Pancreas (tissue), 10 donors: ENCODE measurements around the gene KLHL26. TPM values are rescaled to one million over a fixed set of nuclear protein-coding genes. Genes with fewer than 3 reads are reported as not detected.

Experiments
- ATAC-seq, 4 donors: fragments of 200-7000 bp; cut with Tn5 transposase; one replicate each; pipeline versions ENCODE4 v1.8.0 to v1.9.1; 2020; ENCODE audit warnings: mild to moderate bottlenecking in 4 of 4, moderate library complexity in 4 of 4
- DNase-seq, 6 donors: peaks; one replicate each; pipeline ENCODE4 v3.0.0-alpha.2; 2020
- FAIRE-seq: peaks from 2 replicates; lab custom pipeline; 2012; peaks lifted over from hg19 to GRCh38; lab: Jason Lieb, UNC
- H3K27ac ChIP-seq, 4 donors: fragments of 200-600 bp; sonication (generic); 1 replicate in 3 of 4; 2 replicates in 1 of 4; pipeline versions ENCODE4 v1.5.0 to v1.8.0; 2020
- H3K27me3 ChIP-seq, 4 donors: fragments of 200-600 bp; one replicate each; pipeline ENCODE4 v1.8.0; 2021
- H3K36me3 ChIP-seq, 3 donors: fragments of 200-600 bp; sonication (generic) in 1 of 3; one replicate each; pipeline versions ENCODE4 v1.5.0 to v1.8.0; 2020 to 2021
- H3K4me1 ChIP-seq, 3 donors: fragments of 200-600 bp; one replicate each; pipeline ENCODE4 v1.8.0; 2021
- H3K4me3 ChIP-seq, 4 donors: fragments of 200-600 bp; sonication (generic) in 2 of 4; one replicate each; pipeline versions ENCODE4 v1.5.0 to v1.8.0; 2020 to 2021
- H3K9me3 ChIP-seq, 4 donors: fragments of 200-600 bp; one replicate each; pipeline ENCODE4 v1.8.0; 2021
- WGBS, 2 donors: extraction: QIAGEN DNeasy Blood & Tissue Kit; methylation state at CpG; one replicate each; pipeline ENCODE4 v1.1.7; 2013; 5-methylcytosine and 5-hydroxymethylcytosine counted together
- intact Hi-C, 3 donors: fragments of 100-400 bp; cut with DNase I; formaldehyde crosslinking; loops; one replicate each; pipeline versions ENCODE4 v1.11.1 to v1.14.2; 2022
- polyA plus RNA-seq, 2 donors: library from polyadenylated mRNA; stranded (reverse); fragments of 200-250 nt; gene quantifications; one replicate each; pipeline ENCODE4 v1.2.3, GENCODE V29; 2013
- total RNA-seq, 6 donors: library from RNA; stranded (reverse); fragmentation: NEBNext Ultra II Directional in 4 of 6; extraction: Animal tissue kit (Norgen Biotek cat#: 25700) in 4 of 6; gene quantifications; one replicate each; pipeline versions ENCODE4 v1.2.1 to v1.2.4, GENCODE V29; 2021 to 2023
- TF ChIP-seq, protein P1 (sequence below), 4 donors: fragments of 200-600 bp; sonication (generic) in 3 of 4; IDR thresholded peaks; one replicate each; pipeline versions ENCODE4 v1.5.0 to v1.8.0; 2021; ENCODE audit warnings: antibody characterized with exemption in 4 of 4
- donor health status: healthy with polysubstance abuse.
- donor health status: DM: no; HTN: no; CAD: no; lungs with moderate emphysema.
- donor health status: DM: no; HTN: no; CAD: no.
- donor health status: control.
- donor health status: control.
- donor health status: Bipolar disorder and iron deficiency.
- donor health status: DM: yes; HTN: yes; CAD: no.
- donor health status: DM: no; HTN: no; CAD: no.
- donor health status: DM: no; HTN: no; CAD: no.
- donor health status: DM: yes; HTN: yes; CAD: no.

Gene KLHL26
- total and polyA plus RNA-seq, 8 donors = 3.2 to 7.8 (median 5.0) TPM

- H3K27me3 ChIP-seq = peaks cover 0 to 8% (median 0%) of the 10 kb centered on the region in 4 donors
- H3K4me1 ChIP-seq = peaks cover 0 to 7% (median 0%) of the 10 kb centered on the region in 3 donors
- intact Hi-C loops = no loop called here
- no peak for FAIRE-seq
- H3K27ac ChIP-seq = no peak overlapping the region
- H3K4me3 ChIP-seq = no peak overlapping the region
- WGBS, 2 donors = 79 to 91% methylated on average over 3 of the region's 3 CpGs
- H3K36me3 ChIP-seq = no peaks in the 10 kb centered on the region
- TF ChIP-seq, protein P1, sequence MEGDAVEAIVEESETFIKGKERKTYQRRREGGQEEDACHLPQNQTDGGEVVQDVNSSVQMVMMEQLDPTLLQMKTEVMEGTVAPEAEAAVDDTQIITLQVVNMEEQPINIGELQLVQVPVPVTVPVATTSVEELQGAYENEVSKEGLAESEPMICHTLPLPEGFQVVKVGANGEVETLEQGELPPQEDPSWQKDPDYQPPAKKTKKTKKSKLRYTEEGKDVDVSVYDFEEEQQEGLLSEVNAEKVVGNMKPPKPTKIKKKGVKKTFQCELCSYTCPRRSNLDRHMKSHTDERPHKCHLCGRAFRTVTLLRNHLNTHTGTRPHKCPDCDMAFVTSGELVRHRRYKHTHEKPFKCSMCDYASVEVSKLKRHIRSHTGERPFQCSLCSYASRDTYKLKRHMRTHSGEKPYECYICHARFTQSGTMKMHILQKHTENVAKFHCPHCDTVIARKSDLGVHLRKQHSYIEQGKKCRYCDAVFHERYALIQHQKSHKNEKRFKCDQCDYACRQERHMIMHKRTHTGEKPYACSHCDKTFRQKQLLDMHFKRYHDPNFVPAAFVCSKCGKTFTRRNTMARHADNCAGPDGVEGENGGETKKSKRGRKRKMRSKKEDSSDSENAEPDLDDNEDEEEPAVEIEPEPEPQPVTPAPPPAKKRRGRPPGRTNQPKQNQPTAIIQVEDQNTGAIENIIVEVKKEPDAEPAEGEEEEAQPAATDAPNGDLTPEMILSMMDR (IDR thresholded peaks at IDR 0.05) = no peak
- no peak for ATAC-seq
- DNase-seq = no peak
- H3K9me3 ChIP-seq = no peaks in the 10 kb centered on the region
Measured at GRCh38 chr19:18616023-18616422, 20.8 kb upstream of the KLHL26 start.

DNA sequence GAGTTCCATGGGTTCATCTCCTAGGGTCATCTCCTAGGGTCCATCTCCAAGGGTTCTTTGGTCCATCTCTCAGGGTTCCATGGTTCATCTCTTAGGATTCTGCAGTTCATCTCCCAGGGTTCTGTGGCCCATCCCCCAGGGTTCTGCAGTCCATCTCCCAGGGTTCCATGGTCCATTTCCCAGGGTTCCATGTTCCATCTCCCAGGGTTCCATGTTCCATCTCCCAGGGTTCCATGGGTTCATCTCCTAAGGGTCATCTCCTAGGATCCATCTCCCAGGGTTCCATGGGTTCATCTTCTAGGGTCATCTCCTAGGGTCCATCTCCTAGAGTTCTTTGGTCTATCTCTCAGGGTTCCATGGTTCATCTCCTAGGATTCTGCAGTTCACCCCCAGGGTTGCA, 19.3 kb upstream of the KLHL26 start:
- no peaks in the 10 kb centered on the region for H3K4me1 ChIP-seq
- ATAC-seq (no peak), FAIRE-seq (no peak), DNase-seq (no peak)
- H3K27ac ChIP-seq = no peak overlapping the region
- no peak overlapping the region for H3K4me3 ChIP-seq
- intact Hi-C loops = no loop called here
- TF ChIP-seq, protein P1 (IDR thresholded peaks at IDR 0.05) = no peak
- peaks cover 0 to 1% (median 0%) of the 10 kb centered on the region in 4 donors for H3K27me3 ChIP-seq
- H3K36me3 ChIP-seq = no peaks in the 10 kb centered on the region
- H3K9me3 ChIP-seq = no peaks in the 10 kb centered on the region

DNA sequence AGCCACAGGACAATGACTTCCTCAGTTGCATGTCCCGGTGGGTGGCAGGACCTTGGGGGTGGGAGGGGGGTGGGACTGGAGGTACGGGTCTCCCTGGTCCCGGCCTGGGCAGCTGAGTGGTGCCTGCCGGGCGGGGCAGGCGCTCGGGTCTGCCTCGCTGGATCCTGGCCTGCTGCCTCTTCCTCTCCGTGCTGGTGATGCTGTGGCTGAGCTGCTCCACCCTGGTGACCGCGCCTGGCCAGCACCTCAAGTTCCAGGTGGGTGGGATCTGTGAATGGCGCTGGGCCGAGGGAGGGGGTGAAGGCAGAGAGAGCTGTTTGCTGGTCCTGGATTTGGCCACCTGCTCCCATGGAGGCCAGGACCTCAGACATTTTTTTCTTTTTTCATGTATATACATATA, 18.6 kb upstream of the KLHL26 start:
- Histone ChIP-seq H3K4me1 (no peaks in the 10 kb centered on the region), H3K4me3 (no peak overlapping the region), H3K27me3 (no peaks in the 10 kb centered on the region), H3K27ac (no peak overlapping the region), H3K9me3 (no peaks in the 10 kb centered on the region), H3K36me3 (no peaks in the 10 kb centered on the region)
- DNase-seq = peak in 1 of 6 donors; percentile 19
- intact Hi-C loops = no loop called here
- no peak for FAIRE-seq
- ATAC-seq = no peak
- WGBS, 2 donors = 86 to 91% methylated on average over 13 of the region's 13 CpGs
- TF ChIP-seq, protein P1 (IDR thresholded peaks at IDR 0.05) = no peak

GRCh38 chr19:18620311-18620710, 16.5 kb upstream of the KLHL26 start:
- Histone ChIP-seq H3K4me3 (no peak overlapping the region), H3K9me3 (no peaks in the 10 kb centered on the region), H3K36me3 (no peaks in the 10 kb centered on the region), H3K27me3 (no peaks in the 10 kb centered on the region), H3K4me1 (no peaks in the 10 kb centered on the region), H3K27ac (no peak overlapping the region)
- DNase-seq (peak in 1 of 6 donors; percentile 42), ATAC-seq (no peak), FAIRE-seq (no peak)
- intact Hi-C loops = no loop called here
- 83 to 85% methylated on average over 9 to 10 of the region's 10 CpGs for WGBS, 2 donors
- TF ChIP-seq, protein P1 (IDR thresholded peaks at IDR 0.05) = no peak

GRCh38 chr19:18620902-18621301, 15.9 kb upstream of the KLHL26 start:
- no peak for ATAC-seq
- Histone ChIP-seq H3K4me1 (no peaks in the 10 kb centered on the region), H3K27ac (no peak overlapping the region), H3K9me3 (no peaks in the 10 kb centered on the region), H3K27me3 (no peaks in the 10 kb centered on the region), H3K36me3 (no peaks in the 10 kb centered on the region), H3K4me3 (no peak overlapping the region)
- intact Hi-C loops = no loop called here
- FAIRE-seq = no peak
- 78 to 84% methylated on average over 7 of the region's 7 CpGs for WGBS, 2 donors
- TF ChIP-seq, protein P1 (IDR thresholded peaks at IDR 0.05) = no peak
- peak in 1 of 6 donors; percentile 19 for DNase-seq
